ENCODE measurements around the gene MKRN2.
"Not testable (repeated sequence)": the region's sequence is repeated elsewhere in the genome, so short reads cannot be mapped to it uniquely, and the experiment has no call there.

MKRN2 gene

DNA sequence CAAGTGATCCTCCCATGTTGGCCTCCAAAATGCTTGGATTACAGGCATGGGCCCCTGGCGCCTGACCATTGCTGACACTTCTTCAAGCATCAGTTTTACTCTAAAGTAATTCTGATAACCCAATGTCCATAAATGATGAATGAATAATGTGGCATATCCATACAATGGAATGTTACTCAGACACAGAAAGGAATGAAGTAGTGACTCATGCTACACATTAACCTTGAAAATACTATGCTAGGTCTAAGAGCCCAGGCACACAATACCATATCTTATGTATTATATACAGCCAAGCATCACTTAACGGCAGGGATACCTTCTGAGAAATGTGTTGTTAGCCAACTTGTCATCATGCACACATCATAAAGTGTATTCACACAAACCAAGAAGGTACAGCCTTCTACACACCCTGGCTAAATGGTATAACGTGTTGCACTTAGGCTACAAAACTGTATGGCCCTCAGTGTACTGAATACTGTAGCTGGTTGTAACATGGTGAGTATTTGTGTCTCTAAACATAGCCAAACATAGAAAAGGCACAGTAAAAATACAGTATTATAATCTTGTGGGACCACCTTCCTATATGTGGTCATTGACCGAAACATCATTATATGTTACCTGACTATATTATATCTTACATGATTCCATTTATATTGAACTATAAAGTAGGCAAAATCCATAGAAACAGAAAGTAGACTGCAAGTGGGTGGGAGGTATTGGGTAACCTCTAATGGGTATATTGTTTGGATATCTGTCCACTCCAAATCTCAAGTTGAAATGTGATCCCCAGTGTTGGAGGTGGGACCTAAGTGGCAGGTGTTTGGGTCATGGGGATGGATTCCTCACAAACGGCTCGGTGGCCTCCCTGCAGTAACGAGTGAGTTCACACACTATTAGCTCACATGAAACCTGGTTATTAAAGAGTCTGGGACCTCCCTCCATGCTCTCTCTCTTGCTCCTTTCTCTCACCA lies 31.4 kb downstream of the MKRN2 start:
- DNase-seq (ENCODE audit: low spot score) = no peak

- DNase-seq (ENCODE audit: low spot score) = no peak
Measured at GRCh38 chr3:12590096-12590495, 33.2 kb downstream of the MKRN2 start.

GRCh38 chr3:12591456-12591855 lies 34.6 kb downstream of the MKRN2 start:
- no peak for DNase-seq (ENCODE audit: low spot score)

- DNase-seq (ENCODE audit: low spot score) = no peak
Measured at GRCh38 chr3:12591997-12592715, 35.3 kb downstream of the MKRN2 start.

DNA sequence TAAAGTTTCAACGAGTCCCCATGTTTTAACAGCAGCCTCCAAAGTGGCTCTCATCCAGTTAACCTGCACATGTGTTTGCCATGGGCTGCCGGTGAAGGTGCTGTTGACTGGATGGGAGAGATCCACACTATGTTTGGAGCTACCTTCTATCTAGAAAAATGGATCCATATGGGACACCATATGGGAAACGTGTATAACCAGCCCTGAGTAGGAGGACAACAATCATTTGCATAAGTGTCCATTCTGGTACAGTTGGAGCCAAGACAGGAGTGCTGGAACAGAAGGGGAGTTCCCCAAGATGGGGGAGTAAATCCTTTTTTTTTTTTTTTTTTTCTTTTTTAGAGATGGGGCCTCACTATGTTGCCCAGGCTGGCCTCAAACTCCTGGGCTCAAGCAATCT lies 36.6 kb downstream of the MKRN2 start:
- DNase-seq (ENCODE audit: low spot score) = no peak

DNA sequence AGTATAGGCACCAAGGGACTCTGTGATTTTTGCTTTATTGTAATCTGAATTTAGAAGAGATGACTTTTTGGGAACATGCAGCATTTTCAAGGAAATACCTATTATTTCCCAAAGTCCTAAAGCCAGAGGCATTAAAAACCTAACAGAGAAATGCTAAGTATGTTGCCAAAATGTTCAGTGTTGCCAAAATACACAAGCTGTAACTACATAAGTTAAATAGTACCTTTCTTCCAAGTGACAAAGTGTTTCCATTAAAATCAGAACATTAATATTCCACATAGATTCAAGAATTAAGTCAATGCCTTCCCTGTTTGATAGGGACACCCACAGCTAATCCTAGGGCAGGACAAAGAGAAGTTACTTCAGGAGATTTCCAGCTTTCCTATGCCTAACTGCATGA lies 42.0 kb downstream of the MKRN2 start:
- DNase-seq (ENCODE audit: low spot score) = no peak

GRCh38 chr3:12601072-12601471 lies 44.2 kb downstream of the MKRN2 start:
- no peak for DNase-seq (ENCODE audit: low spot score)

GRCh38 chr3:12603969-12604368 lies 47.1 kb downstream of the MKRN2 start:
- no peak for DNase-seq (ENCODE audit: low spot score)

- no peak for DNase-seq (ENCODE audit: low spot score)
Measured at GRCh38 chr3:12608376-12608775, 51.5 kb downstream of the MKRN2 start.

DNA sequence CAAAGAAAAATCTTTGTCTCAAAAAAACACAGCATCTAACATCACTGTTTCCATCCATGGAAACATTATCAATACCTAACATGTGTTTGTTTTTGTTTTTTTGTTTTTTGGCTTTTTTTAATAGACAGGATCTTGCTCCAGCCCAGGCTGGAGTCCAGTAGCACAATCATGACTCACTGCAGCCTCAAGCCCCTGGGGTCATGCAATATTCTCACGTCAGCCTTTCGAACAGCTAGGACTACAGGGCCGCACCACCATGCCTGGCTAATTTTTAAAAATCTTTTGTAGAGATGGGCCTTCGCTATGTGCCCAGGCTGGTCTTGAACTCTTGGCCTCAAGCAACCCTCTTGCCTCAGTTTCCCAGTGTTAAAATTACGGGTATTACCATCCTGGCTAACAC lies 54.2 kb downstream of the MKRN2 start:
- no peak for DNase-seq (ENCODE audit: low spot score)

DNA sequence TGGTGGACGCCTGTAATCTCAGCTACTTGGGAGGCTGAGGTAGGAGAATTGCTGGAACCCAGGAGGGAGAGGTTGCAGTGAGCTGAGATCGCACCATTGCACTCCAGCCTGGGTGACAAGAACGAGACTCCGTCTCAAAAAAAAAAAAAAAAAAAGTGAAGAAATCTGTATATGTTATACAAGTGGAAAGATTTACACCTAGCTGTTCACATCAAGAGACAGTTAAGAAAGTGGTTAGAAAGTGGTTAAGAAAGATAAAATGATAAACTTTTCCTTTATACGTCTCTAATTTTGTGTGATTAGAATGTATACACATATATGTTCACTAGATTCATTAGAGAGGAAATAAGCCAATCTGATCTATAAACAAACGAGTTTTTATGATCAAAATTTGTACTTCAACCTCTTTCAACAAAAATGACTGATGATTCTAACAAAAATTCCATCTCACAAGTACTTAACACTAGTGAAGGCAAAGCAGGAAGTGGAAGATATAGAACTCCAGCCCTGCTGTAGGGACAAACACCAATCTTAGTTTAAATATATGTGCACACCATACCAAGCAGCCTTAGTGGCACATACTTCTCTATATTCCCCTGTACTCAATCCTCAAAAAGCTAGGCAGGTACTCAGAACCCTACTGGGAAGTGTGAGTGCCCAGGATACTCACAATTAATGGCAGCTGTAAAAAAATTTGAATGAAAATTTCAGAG lies 55.8 kb downstream of the MKRN2 start:
- DNase-seq (ENCODE audit: low spot score) = no peak

GRCh38 chr3:12613250-12613649 lies 56.4 kb downstream of the MKRN2 start:
- DNase-seq (ENCODE audit: low spot score) = no peak

DNA sequence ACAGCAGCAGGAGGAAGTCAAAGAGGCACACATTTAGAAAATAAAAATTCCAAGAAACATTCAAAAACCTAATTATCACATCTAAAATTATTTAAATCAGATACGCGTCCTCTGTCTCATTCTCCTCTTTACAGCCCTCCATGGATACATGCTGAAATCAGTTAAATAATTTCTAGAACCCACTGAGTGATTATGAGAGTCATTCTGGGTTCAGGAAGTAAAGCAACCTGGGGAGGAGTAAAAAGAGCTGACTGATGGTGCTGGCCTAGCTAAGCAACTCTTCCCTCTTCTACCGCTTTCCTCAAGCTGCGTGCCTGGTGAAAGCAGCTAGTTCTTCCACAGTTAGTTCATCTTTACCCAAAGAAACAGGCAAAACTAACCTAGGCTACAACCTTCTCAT lies 58.4 kb downstream of the MKRN2 start:
- no peak for DNase-seq (ENCODE audit: low spot score)

DNA sequence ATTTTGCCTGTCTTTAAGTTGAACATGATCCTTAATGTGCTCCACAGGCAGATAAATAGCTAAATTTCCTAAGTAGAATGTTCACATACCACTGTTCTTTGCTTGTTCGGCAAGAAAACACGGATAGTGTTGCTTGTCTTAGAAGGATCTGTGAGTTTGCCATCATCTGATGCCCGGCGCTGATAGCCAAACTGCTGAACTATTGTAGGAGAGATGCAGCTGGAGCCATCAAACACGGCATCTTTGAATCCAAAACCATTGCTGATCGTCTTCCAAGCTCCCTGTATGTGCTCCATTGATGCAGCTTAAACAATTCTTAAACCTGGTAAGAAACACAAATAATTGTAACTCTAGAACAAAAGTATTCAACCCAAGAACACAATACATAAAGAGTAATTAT lies 61.5 kb downstream of the MKRN2 start:
- no peak for DNase-seq (ENCODE audit: low spot score)

DNA sequence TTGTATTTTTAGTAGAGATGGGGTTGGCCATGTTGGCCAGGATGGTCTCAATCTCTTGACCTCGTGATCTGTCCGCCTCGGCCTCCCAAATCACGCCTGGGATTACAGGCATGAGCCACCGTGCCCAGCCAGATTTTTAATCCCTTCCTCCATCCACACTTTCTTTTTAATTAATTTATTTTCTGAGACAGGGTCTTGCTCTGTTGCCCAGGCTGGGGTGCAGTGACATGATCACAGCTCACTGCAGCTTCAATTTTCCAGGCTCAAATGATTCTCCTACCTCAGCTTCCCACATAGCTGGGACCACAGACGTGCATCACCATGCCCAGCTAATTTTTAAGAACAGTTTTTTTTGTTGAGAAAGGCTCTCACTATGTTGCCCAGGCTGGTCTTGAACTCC lies 63.4 kb downstream of the MKRN2 start:
- DNase-seq (ENCODE audit: low spot score) = no peak

DNA sequence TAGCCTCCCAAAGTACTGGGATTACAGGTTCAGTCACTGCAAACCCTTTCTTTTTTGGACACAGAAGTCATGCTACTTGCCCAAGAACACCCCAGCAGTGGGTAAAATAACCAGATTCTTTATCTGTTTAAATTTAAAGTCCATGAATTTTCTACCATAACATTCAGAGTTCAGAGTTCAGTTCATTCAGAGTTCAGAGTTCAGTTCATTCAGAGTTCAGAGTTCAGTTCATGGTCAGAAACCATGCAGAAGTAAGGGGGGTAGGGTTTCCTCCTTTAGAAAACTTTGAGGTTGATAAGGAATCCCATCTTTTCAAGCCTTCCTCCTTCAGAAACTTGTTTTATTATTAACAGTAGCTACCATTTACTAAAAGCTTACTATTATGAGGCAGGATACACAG lies 63.8 kb downstream of the MKRN2 start:
- DNase-seq (ENCODE audit: low spot score) = no peak

DNA sequence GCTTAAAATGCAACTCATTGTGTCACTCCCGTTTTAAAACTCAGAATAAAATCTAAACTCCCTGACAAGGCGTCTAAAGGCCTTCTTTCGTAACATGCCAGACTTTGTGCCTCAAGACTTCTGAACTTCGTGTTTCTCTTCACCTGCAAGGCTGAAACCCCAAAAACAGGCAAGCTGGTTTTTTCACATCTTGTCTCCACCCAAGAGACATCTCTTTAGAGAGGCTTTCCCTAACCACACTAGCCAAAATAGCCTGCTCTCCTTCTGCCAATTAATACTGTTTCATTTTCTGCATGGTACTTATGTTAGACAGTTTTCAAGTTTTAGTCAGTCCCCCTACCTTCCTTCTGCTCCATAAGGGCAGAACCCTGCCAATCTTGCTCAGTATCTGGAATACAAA lies 65.4 kb downstream of the MKRN2 start:
- DNase-seq (ENCODE audit: low spot score) = no peak

GRCh38 chr3:12624056-12624455 lies 67.2 kb downstream of the MKRN2 start:
- no peak for DNase-seq (ENCODE audit: low spot score)

DNA sequence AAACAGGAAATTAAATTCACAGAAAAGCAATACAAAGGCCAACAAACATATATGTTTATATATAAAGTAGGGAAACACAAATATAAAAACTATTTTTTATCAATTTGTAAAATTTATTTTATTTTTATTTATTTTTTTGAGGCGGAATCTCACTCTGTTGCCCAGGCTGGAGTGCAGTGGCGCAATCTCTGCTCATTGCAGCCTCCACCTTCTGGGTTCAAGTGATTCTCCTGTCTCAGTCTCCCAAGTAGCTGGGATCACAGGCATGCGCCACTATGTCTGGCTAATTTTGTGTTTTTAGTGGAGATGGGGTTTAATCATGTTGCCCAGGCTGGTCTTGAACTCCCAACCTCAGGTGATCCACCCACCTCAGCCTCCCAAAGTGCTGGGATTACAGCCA lies 68.1 kb downstream of the MKRN2 start:
- not testable (repeated sequence) for DNase-seq (ENCODE audit: low spot score)

GRCh38 chr3:12627370-12627769 lies 70.5 kb downstream of the MKRN2 start:
- no peak for DNase-seq (ENCODE audit: low spot score)

DNA sequence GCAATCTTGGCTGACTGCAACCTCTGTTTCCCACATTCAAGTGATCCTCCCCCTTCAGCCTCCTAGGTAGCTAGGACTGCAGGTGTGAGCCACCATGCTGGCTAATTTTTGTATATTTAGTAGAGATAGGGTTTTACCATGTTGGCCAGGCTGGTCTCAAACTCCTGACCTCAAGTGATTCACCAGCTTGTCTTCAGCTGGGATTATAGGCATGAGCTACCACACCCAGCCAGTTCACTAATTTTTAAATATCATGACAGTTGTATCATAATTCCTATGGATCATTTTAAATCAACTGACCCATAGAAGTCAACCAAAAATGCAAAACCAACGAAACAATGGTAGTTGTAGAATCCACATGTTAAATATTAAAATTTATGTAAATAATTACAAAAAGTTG lies 71.9 kb downstream of the MKRN2 start:
- no peak for DNase-seq (ENCODE audit: low spot score)

- DNase-seq (ENCODE audit: low spot score) = peak; percentile 18
Measured at GRCh38 chr3:12629560-12629959, 72.7 kb downstream of the MKRN2 start.

DNA sequence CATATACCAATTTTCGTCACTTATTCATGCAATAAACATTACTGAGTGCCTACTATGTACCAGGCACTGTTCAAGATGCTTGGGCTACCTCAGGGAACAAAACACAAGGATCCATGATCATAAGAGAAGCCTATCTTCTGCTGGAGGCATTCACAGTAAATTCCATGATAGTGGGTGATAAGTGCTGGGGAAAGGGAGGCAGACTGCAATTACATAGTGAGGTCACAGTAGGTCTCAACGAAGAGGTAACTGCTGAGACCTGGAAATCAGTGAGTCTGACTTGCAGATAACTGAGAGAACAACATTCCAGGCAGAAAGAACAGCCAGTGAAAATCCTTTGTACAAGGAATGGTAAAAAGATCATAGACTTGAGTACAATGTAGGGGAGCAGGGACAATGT lies 73.4 kb downstream of the MKRN2 start:
- no peak for DNase-seq (ENCODE audit: low spot score)
